ENCODE data around the gene FNDC3B. TPM values are rescaled to one million over a fixed set of nuclear protein-coding genes. Genes with fewer than 3 reads are reported as not detected.

Gene FNDC3B
- total RNA-seq, 1 donor from 2014 or later: 29.5 TPM

GRCh38 chr3:172113710-172114109 lies 74.3 kb downstream of the FNDC3B start:
- Histone ChIP-seq H3K4me2 (no peak overlapping the region), H3K27ac (no peak overlapping the region), H2AFZ (replicated peaks) (no peak overlapping the region), H3K36me3 (no peaks in the 10 kb centered on the region), H3K4me1 (peaks cover 3% of the 10 kb centered on the region), H3K79me2 (ENCODE audit: low read depth) (peaks cover 40% of the 10 kb centered on the region), H3K4me3 (no peak overlapping the region), H3K9me3 (ENCODE audit: low read depth) (no peaks in the 10 kb centered on the region), H4K20me1 (ENCODE audit: low read depth) (no peaks in the 10 kb centered on the region), H3F3A (ENCODE audit: low read depth) (no peaks in the 10 kb centered on the region), H3K9ac (no peak overlapping the region), H3K27me3 (no peaks in the 10 kb centered on the region)
- H3K4me3 Mint-ChIP-seq: no peak overlapping the region
- H3K36me3 Mint-ChIP-seq: peaks cover 57% of the 10 kb centered on the region
- TF ChIP-seq EZH2phosphoT487 (IDR thresholded peaks at IDR 0.05) (no peak), CTCF (IDR thresholded peaks at IDR 0.05) (no peak), EZH2 (IDR thresholded peaks at IDR 0.05) (no peak)
- H3K27ac Mint-ChIP-seq: no peak overlapping the region
- no peaks in the 10 kb centered on the region for H3K27me3 Mint-ChIP-seq (ENCODE audit: insufficient read depth, low read depth)
- peaks cover 14% of the 10 kb centered on the region for H3K4me1 Mint-ChIP-seq
- H3K9me3 Mint-ChIP-seq: peaks cover 4% of the 10 kb centered on the region
- DNase-seq (ENCODE audit: low spot score): no peak

GRCh38 chr3:172115059-172115458 lies 75.7 kb downstream of the FNDC3B start:
- Histone ChIP-seq H3K27me3 (no peaks in the 10 kb centered on the region), H3K4me3 (no peak overlapping the region), H3K27ac (peak overlapping the region; percentile 4), H3F3A (ENCODE audit: low read depth) (no peaks in the 10 kb centered on the region), H3K79me2 (ENCODE audit: low read depth) (peaks cover 31% of the 10 kb centered on the region), H3K4me1 (peaks cover 3% of the 10 kb centered on the region), H3K4me2 (no peak overlapping the region), H4K20me1 (ENCODE audit: low read depth) (no peaks in the 10 kb centered on the region), H2AFZ (replicated peaks) (no peak overlapping the region), H3K9ac (no peak overlapping the region), H3K9me3 (ENCODE audit: low read depth) (no peaks in the 10 kb centered on the region), H3K36me3 (no peaks in the 10 kb centered on the region)
- Mint-ChIP-seq H3K36me3 (peaks cover 56% of the 10 kb centered on the region), H3K4me3 (no peak overlapping the region), H3K9me3 (no peaks in the 10 kb centered on the region), H3K27me3 (ENCODE audit: insufficient read depth, low read depth) (no peaks in the 10 kb centered on the region), H3K27ac (peak overlapping the region; percentile 94), H3K4me1 (peaks cover 22% of the 10 kb centered on the region)
- no peak for DNase-seq (ENCODE audit: low spot score)
- TF ChIP-seq EZH2 (IDR thresholded peaks at IDR 0.05) (no peak), CTCF (IDR thresholded peaks at IDR 0.05) (no peak), EZH2phosphoT487 (IDR thresholded peaks at IDR 0.05) (no peak)

GRCh38 chr3:172115787-172116186 lies 76.4 kb downstream of the FNDC3B start:
- no peak for DNase-seq (ENCODE audit: low spot score)
- peaks cover 24% of the 10 kb centered on the region for H3K79me2 ChIP-seq (ENCODE audit: low read depth)
- peaks cover 56% of the 10 kb centered on the region for H3K36me3 Mint-ChIP-seq

More at GRCh38 chr3:172115787-172116186, 76.4 kb downstream of the FNDC3B start:
- TF ChIP-seq CTCF (IDR thresholded peaks at IDR 0.05): no peak
- no peak for TF ChIP-seq EZH2 (IDR thresholded peaks at IDR 0.05)
- no peak for TF ChIP-seq EZH2phosphoT487 (IDR thresholded peaks at IDR 0.05)
- Histone ChIP-seq H3K4me3 (no peak overlapping the region), H3K27ac (no peak overlapping the region), H2AFZ (replicated peaks) (no peak overlapping the region), H3K9me3 (ENCODE audit: low read depth) (no peaks in the 10 kb centered on the region), H3K36me3 (no peaks in the 10 kb centered on the region), H3K4me2 (no peak overlapping the region), H3K27me3 (no peaks in the 10 kb centered on the region), H3F3A (ENCODE audit: low read depth) (no peaks in the 10 kb centered on the region), H4K20me1 (ENCODE audit: low read depth) (no peaks in the 10 kb centered on the region), H3K4me1 (peaks cover 3% of the 10 kb centered on the region), H3K9ac (no peak overlapping the region)
- Mint-ChIP-seq H3K27me3 (ENCODE audit: insufficient read depth, low read depth) (no peaks in the 10 kb centered on the region), H3K4me3 (no peak overlapping the region), H3K27ac (no peak overlapping the region), H3K4me1 (peaks cover 25% of the 10 kb centered on the region), H3K9me3 (no peaks in the 10 kb centered on the region)

Measured in neural progenitor cell (in vitro differentiated cells).